Measurements from ENCODE around the gene MYBPC2.

Gene MYBPC2

GRCh38 chr19:50505856-50506611 lies 73.3 kb downstream of the MYBPC2 start:
- H3K9me3 ChIP-seq (ENCODE audit: control insufficient read depth in 5 of 5, low read length in 5 of 5), result no peaks in the 10 kb centered on the region
- H3K27me3 ChIP-seq (ENCODE audit: control insufficient read depth in 5 of 5, insufficient read depth in 4 of 5, low read length in 5 of 5), result no peaks in the 10 kb centered on the region
- no peak overlapping the region for H3K4me3 ChIP-seq (ENCODE audit: low read depth in 1 of 5, low read length in 5 of 5)
- no peak overlapping the region for H3K9ac ChIP-seq (ENCODE audit: low read length in 5 of 5)
- H3K36me3 ChIP-seq (ENCODE audit: control insufficient read depth in 5 of 5, insufficient read depth in 5 of 5, low read length in 5 of 5), result peaks cover 0 to 12% (median 0%) of the 10 kb centered on the region in 5 donors
- peaks cover 3 to 12% (median 11%) of the 10 kb centered on the region in 5 donors for H3K4me1 ChIP-seq (ENCODE audit: control insufficient read depth in 5 of 5, insufficient read depth in 5 of 5, low read length in 5 of 5)
- no peak overlapping the region for H3K27ac ChIP-seq (ENCODE audit: low read depth, low read length)

GRCh38 chr19:50506700-50507099 lies 74.0 kb downstream of the MYBPC2 start:
- Histone ChIP-seq H3K4me3 (ENCODE audit: low read depth in 1 of 5, low read length in 5 of 5) (no peak overlapping the region), H3K9me3 (ENCODE audit: control insufficient read depth in 5 of 5, low read length in 5 of 5) (no peaks in the 10 kb centered on the region), H3K27me3 (ENCODE audit: control insufficient read depth in 5 of 5, insufficient read depth in 4 of 5, low read length in 5 of 5) (no peaks in the 10 kb centered on the region), H3K9ac (ENCODE audit: low read length in 5 of 5) (no peak overlapping the region), H3K27ac (ENCODE audit: low read depth, low read length) (no peak overlapping the region), H3K36me3 (ENCODE audit: control insufficient read depth in 5 of 5, insufficient read depth in 5 of 5, low read length in 5 of 5) (peaks cover 0 to 12% (median 0%) of the 10 kb centered on the region in 5 donors), H3K4me1 (ENCODE audit: control insufficient read depth in 5 of 5, insufficient read depth in 5 of 5, low read length in 5 of 5) (peaks cover 5 to 16% (median 12%) of the 10 kb centered on the region in 5 donors)

GRCh38 chr19:50507376-50507775 lies 74.7 kb downstream of the MYBPC2 start:
- Histone ChIP-seq H3K9me3 (ENCODE audit: control insufficient read depth in 5 of 5, low read length in 5 of 5) (no peaks in the 10 kb centered on the region), H3K4me1 (ENCODE audit: control insufficient read depth in 5 of 5, insufficient read depth in 5 of 5, low read length in 5 of 5) (peaks cover 5 to 19% (median 12%) of the 10 kb centered on the region in 5 donors), H3K4me3 (ENCODE audit: low read depth in 1 of 5, low read length in 5 of 5) (no peak overlapping the region), H3K36me3 (ENCODE audit: control insufficient read depth in 5 of 5, insufficient read depth in 5 of 5, low read length in 5 of 5) (peaks cover 0 to 12% (median 0%) of the 10 kb centered on the region in 5 donors), H3K27ac (ENCODE audit: low read depth, low read length) (no peak overlapping the region), H3K9ac (ENCODE audit: low read length in 5 of 5) (no peak overlapping the region), H3K27me3 (ENCODE audit: control insufficient read depth in 5 of 5, insufficient read depth in 4 of 5, low read length in 5 of 5) (no peaks in the 10 kb centered on the region)

GRCh38 chr19:50508843-50509190 lies 76.1 kb downstream of the MYBPC2 start:
- Histone ChIP-seq H3K4me1 (ENCODE audit: control insufficient read depth in 5 of 5, insufficient read depth in 5 of 5, low read length in 5 of 5) (peaks cover 5 to 19% (median 12%) of the 10 kb centered on the region in 5 donors), H3K27ac (ENCODE audit: low read depth, low read length) (no peak overlapping the region), H3K36me3 (ENCODE audit: control insufficient read depth in 5 of 5, insufficient read depth in 5 of 5, low read length in 5 of 5) (peaks cover 0 to 12% (median 0%) of the 10 kb centered on the region in 5 donors), H3K27me3 (ENCODE audit: control insufficient read depth in 5 of 5, insufficient read depth in 4 of 5, low read length in 5 of 5) (no peaks in the 10 kb centered on the region), H3K9me3 (ENCODE audit: control insufficient read depth in 5 of 5, low read length in 5 of 5) (no peaks in the 10 kb centered on the region), H3K9ac (ENCODE audit: low read length in 5 of 5) (no peak overlapping the region), H3K4me3 (ENCODE audit: low read depth in 1 of 5, low read length in 5 of 5) (no peak overlapping the region)

GRCh38 chr19:50509366-50509765 lies 76.7 kb downstream of the MYBPC2 start:
- H3K4me3 ChIP-seq (ENCODE audit: low read depth in 1 of 5, low read length in 5 of 5), result no peak overlapping the region
- peaks cover 5 to 19% (median 12%) of the 10 kb centered on the region in 5 donors for H3K4me1 ChIP-seq (ENCODE audit: control insufficient read depth in 5 of 5, insufficient read depth in 5 of 5, low read length in 5 of 5)
- no peaks in the 10 kb centered on the region for H3K9me3 ChIP-seq (ENCODE audit: control insufficient read depth in 5 of 5, low read length in 5 of 5)
- H3K27me3 ChIP-seq (ENCODE audit: control insufficient read depth in 5 of 5, insufficient read depth in 4 of 5, low read length in 5 of 5), result peaks cover 0 to 1% (median 0%) of the 10 kb centered on the region in 5 donors
- H3K27ac ChIP-seq (ENCODE audit: low read depth, low read length), result no peak overlapping the region
- H3K36me3 ChIP-seq (ENCODE audit: control insufficient read depth in 5 of 5, insufficient read depth in 5 of 5, low read length in 5 of 5), result peaks cover 0 to 12% (median 0%) of the 10 kb centered on the region in 5 donors
- H3K9ac ChIP-seq (ENCODE audit: low read length in 5 of 5), result no peak overlapping the region

GRCh38 chr19:50510121-50510670 lies 77.5 kb downstream of the MYBPC2 start:
- H3K27me3 ChIP-seq (ENCODE audit: control insufficient read depth in 5 of 5, insufficient read depth in 4 of 5, low read length in 5 of 5), result peaks cover 0 to 3% (median 0%) of the 10 kb centered on the region in 5 donors
- H3K4me3 ChIP-seq (ENCODE audit: low read depth in 1 of 5, low read length in 5 of 5), result peak overlapping the region; percentile 83 to 93 (median 86)
- H3K27ac ChIP-seq (ENCODE audit: low read depth, low read length), result no peak overlapping the region
- peak overlapping the region; percentile 63 to 93 (median 84) for H3K9ac ChIP-seq (ENCODE audit: low read length in 5 of 5)
- peaks cover 5 to 19% (median 12%) of the 10 kb centered on the region in 5 donors for H3K4me1 ChIP-seq (ENCODE audit: control insufficient read depth in 5 of 5, insufficient read depth in 5 of 5, low read length in 5 of 5)
- H3K36me3 ChIP-seq (ENCODE audit: control insufficient read depth in 5 of 5, insufficient read depth in 5 of 5, low read length in 5 of 5), result peaks cover 0 to 12% (median 0%) of the 10 kb centered on the region in 5 donors
- no peaks in the 10 kb centered on the region for H3K9me3 ChIP-seq (ENCODE audit: control insufficient read depth in 5 of 5, low read length in 5 of 5)

- Histone ChIP-seq H3K9me3 (ENCODE audit: control insufficient read depth in 5 of 5, low read length in 5 of 5) (no peaks in the 10 kb centered on the region), H3K4me3 (ENCODE audit: low read depth in 1 of 5, low read length in 5 of 5) (peak overlapping the region; percentile 83 to 93 (median 86)), H3K36me3 (ENCODE audit: control insufficient read depth in 5 of 5, insufficient read depth in 5 of 5, low read length in 5 of 5) (peaks cover 0 to 8% (median 0%) of the 10 kb centered on the region in 5 donors), H3K27ac (ENCODE audit: low read depth, low read length) (peak overlapping the region; percentile 46), H3K9ac (ENCODE audit: low read length in 5 of 5) (peak overlapping the region; percentile 63 to 93 (median 84)), H3K4me1 (ENCODE audit: control insufficient read depth in 5 of 5, insufficient read depth in 5 of 5, low read length in 5 of 5) (peaks cover 5 to 19% (median 12%) of the 10 kb centered on the region in 5 donors), H3K27me3 (ENCODE audit: control insufficient read depth in 5 of 5, insufficient read depth in 4 of 5, low read length in 5 of 5) (peaks cover 0 to 7% (median 0%) of the 10 kb centered on the region in 5 donors)
These were observed 78.0 kb downstream of the MYBPC2 start for GRCh38 chr19:50510700-50511068.

GRCh38 chr19:50511069-50511822 lies 78.6 kb downstream of the MYBPC2 start, which contains the start of gene JOSD2:
TSS of gene JOSD2 (minus strand) at chr19:50511191. CDS start at chr19:50510431, 760 bp downstream.
- Histone ChIP-seq H3K27ac (ENCODE audit: low read depth, low read length) (peak within 1 kb of the TSS; percentile 46), H3K4me3 (ENCODE audit: low read depth in 1 of 5, low read length in 5 of 5) (peak within 1 kb of the TSS; percentile 83 to 93 (median 86)), H3K27me3 (ENCODE audit: control insufficient read depth in 5 of 5, insufficient read depth in 4 of 5, low read length in 5 of 5) (peaks cover 0 to 9% (median 0%) of the 10 kb centered on the region in 5 donors), H3K9me3 (ENCODE audit: control insufficient read depth in 5 of 5, low read length in 5 of 5) (no peaks in the 10 kb centered on the region), H3K4me1 (ENCODE audit: control insufficient read depth in 5 of 5, insufficient read depth in 5 of 5, low read length in 5 of 5) (peaks cover 5 to 19% (median 12%) of the 10 kb centered on the region in 5 donors), H3K36me3 (ENCODE audit: control insufficient read depth in 5 of 5, insufficient read depth in 5 of 5, low read length in 5 of 5) (peaks cover 0 to 2% (median 0%) of the 10 kb centered on the region in 5 donors), H3K9ac (ENCODE audit: low read length in 5 of 5) (peak within 1 kb of the TSS; percentile 63 to 93 (median 84))

- Histone ChIP-seq H3K4me3 (ENCODE audit: low read depth in 1 of 5, low read length in 5 of 5) (peak overlapping the region in 1 of 5 donors; percentile 64), H3K27me3 (ENCODE audit: control insufficient read depth in 5 of 5, insufficient read depth in 4 of 5, low read length in 5 of 5) (peaks cover 0 to 9% (median 0%) of the 10 kb centered on the region in 5 donors), H3K4me1 (ENCODE audit: control insufficient read depth in 5 of 5, insufficient read depth in 5 of 5, low read length in 5 of 5) (peaks cover 5 to 19% (median 12%) of the 10 kb centered on the region in 5 donors), H3K36me3 (ENCODE audit: control insufficient read depth in 5 of 5, insufficient read depth in 5 of 5, low read length in 5 of 5) (no peaks in the 10 kb centered on the region), H3K27ac (ENCODE audit: low read depth, low read length) (no peak overlapping the region), H3K9ac (ENCODE audit: low read length in 5 of 5) (no peak overlapping the region), H3K9me3 (ENCODE audit: control insufficient read depth in 5 of 5, low read length in 5 of 5) (no peaks in the 10 kb centered on the region)
These were observed 79.7 kb downstream of the MYBPC2 start for GRCh38 chr19:50512112-50512998.

Data from subcutaneous abdominal adipose tissue (tissue), 5 donors.